H9 (cell line): ENCODE measurements around the gene USP3. TPM values are rescaled to one million over a fixed set of nuclear protein-coding genes. Genes with fewer than 3 reads are reported as not detected.

Source experiments
- DNase-seq: peaks from one replicate; pipeline ENCODE4 v3.0.0-alpha.2; 2017
- H2AFZ ChIP-seq: one replicate; pipeline ENCODE4 v1.6.1; 2013; ENCODE audit warnings: mild to moderate bottlenecking, low read length, control low read depth, moderate library complexity
- H2AK5ac ChIP-seq: 2 replicates; pipeline ENCODE4 v1.6.1; 2013; ENCODE audit warnings: low read length, control low read depth, mixed read lengths; ENCODE audit not compliant: insufficient read length
- H2BK120ac ChIP-seq: one replicate; pipeline ENCODE4 v1.6.1; 2013; ENCODE audit warnings: low read depth, mild to moderate bottlenecking, low read length, control low read depth, inconsistent platforms; ENCODE audit not compliant: poor library complexity, severe bottlenecking
- H2BK12ac ChIP-seq: 2 replicates; pipeline ENCODE4 v1.6.1; 2013; ENCODE audit warnings: low read length, control low read depth, mixed read lengths, low read depth; ENCODE audit not compliant: insufficient read length
- H2BK15ac ChIP-seq: 2 replicates; pipeline ENCODE4 v1.6.1; 2013; ENCODE audit warnings: low read depth, low read length, control low read depth
- H2BK20ac ChIP-seq: one replicate; pipeline ENCODE4 v1.6.1; 2013; ENCODE audit warnings: low read depth, mild to moderate bottlenecking, low read length, control low read depth, inconsistent platforms; ENCODE audit not compliant: poor library complexity, severe bottlenecking
- H2BK5ac ChIP-seq: 2 replicates; pipeline ENCODE4 v1.6.1; 2013; ENCODE audit warnings: low read length, control low read depth, mixed read lengths; ENCODE audit not compliant: insufficient read length
- H3K14ac ChIP-seq: 2 replicates; pipeline ENCODE4 v1.6.1; 2013; ENCODE audit warnings: low read length, control low read depth; ENCODE audit not compliant: insufficient read depth
- H3K18ac ChIP-seq: 2 replicates; pipeline ENCODE4 v1.6.1; 2013; ENCODE audit warnings: low read depth, mild to moderate bottlenecking, mixed read lengths, low read length, control low read depth; ENCODE audit not compliant: insufficient read length
- H3K23ac ChIP-seq: 2 replicates; pipeline ENCODE4 v1.6.1; 2013; ENCODE audit warnings: low read length, control low read depth, mixed read lengths, low read depth; ENCODE audit not compliant: insufficient read length
- H3K23me2 ChIP-seq: 2 replicates; pipeline ENCODE4 v1.6.1; 2013; ENCODE audit warnings: low read depth, mild to moderate bottlenecking, mixed read lengths, low read length, control low read depth; ENCODE audit not compliant: insufficient read length, poor library complexity, severe bottlenecking
- H3K27ac ChIP-seq: 2 replicates; pipeline ENCODE4 v1.5.1; 2013; ENCODE audit warnings: low read length, control low read depth, mixed read lengths, low read depth; ENCODE audit not compliant: insufficient read length
- H3K27me3 ChIP-seq: 2 replicates; pipeline ENCODE4 v1.6.1; 2013; ENCODE audit warnings: low read length, control low read depth, inconsistent platforms; ENCODE audit not compliant: insufficient read depth
- H3K4ac ChIP-seq: 2 replicates; pipeline ENCODE4 v1.6.1; 2013; ENCODE audit warnings: low read depth, mild to moderate bottlenecking, control low read depth, inconsistent platforms, low read length, moderate library complexity
- H3K4me1 ChIP-seq: 2 replicates; pipeline ENCODE4 v1.6.1; 2013; ENCODE audit warnings: low read length, control low read depth, inconsistent platforms; ENCODE audit not compliant: insufficient read depth
- H3K4me2 ChIP-seq: 2 replicates; pipeline ENCODE4 v1.6.1; 2013; ENCODE audit warnings: low read length, control low read depth, mixed read lengths; ENCODE audit not compliant: insufficient read length, insufficient read depth
- H3K56ac ChIP-seq: 2 replicates; pipeline ENCODE4 v1.6.1; 2013; ENCODE audit warnings: low read depth, mild to moderate bottlenecking, mixed read lengths, low read length, control low read depth; ENCODE audit not compliant: insufficient read length
- H3K79me1 ChIP-seq: 2 replicates; pipeline ENCODE4 v1.6.1; 2013; ENCODE audit warnings: low read depth, mild to moderate bottlenecking, moderate library complexity, low read length, control low read depth, inconsistent platforms; ENCODE audit not compliant: insufficient read depth, poor library complexity, severe bottlenecking
- H3K79me2 ChIP-seq: 2 replicates; pipeline ENCODE4 v1.6.1; 2013; ENCODE audit warnings: low read length, control low read depth, inconsistent platforms; ENCODE audit not compliant: insufficient read depth
- H3K9ac ChIP-seq: 2 replicates; pipeline ENCODE4 v1.6.1; 2013; ENCODE audit warnings: low read length, control low read depth, mixed read lengths; ENCODE audit not compliant: insufficient read length; ENCODE audit errors: extremely low read depth
- H3K9me3 ChIP-seq: one replicate; pipeline ENCODE4 v1.6.1; 2013; ENCODE audit warnings: low read depth, low read length, inconsistent platforms; ENCODE audit not compliant: control insufficient read depth
- H3T11ph ChIP-seq: one replicate; pipeline ENCODE4 v1.6.1; 2013; ENCODE audit warnings: mild to moderate bottlenecking, low read length, control low read depth, inconsistent platforms
- H4K20me1 ChIP-seq: one replicate; pipeline ENCODE4 v1.6.1; 2013; ENCODE audit not compliant: control insufficient read depth, insufficient read length, insufficient read depth
- H4K5ac ChIP-seq: 2 replicates; pipeline ENCODE4 v1.6.1; 2013; ENCODE audit warnings: low read depth, mild to moderate bottlenecking, mixed read lengths, low read length, control low read depth; ENCODE audit not compliant: insufficient read length
- H4K8ac ChIP-seq: replicated peaks from 2 replicates; pipeline ENCODE4 v1.6.1; 2013; ENCODE audit warnings: low read length, control low read depth, mixed read lengths, low read depth; ENCODE audit not compliant: insufficient read length
- H4K91ac ChIP-seq: 2 replicates; pipeline ENCODE4 v1.6.1; 2013; ENCODE audit warnings: low read depth, mild to moderate bottlenecking, moderate library complexity, mixed read lengths, low read length, control low read depth; ENCODE audit not compliant: insufficient read length
- H3K27ac Mint-ChIP-seq, 3 experiments: 2 replicates in 2 of 3; 3 replicates in 1 of 3; pipeline ENCODE4 v1.8.0; 2020 to 2021; ENCODE audit warnings: mixed read lengths in 3 of 3, mild to moderate bottlenecking in 1 of 3, moderate library complexity in 1 of 3
- H3K27me3 Mint-ChIP-seq: 2 replicates; pipeline ENCODE4 v1.8.0; 2021; ENCODE audit warnings: low read depth, mild to moderate bottlenecking, moderate library complexity, mixed read lengths
- H3K36me3 Mint-ChIP-seq, 3 experiments: 2 replicates in 2 of 3; 3 replicates in 1 of 3; pipeline ENCODE4 v1.8.0; 2020 to 2021; ENCODE audit warnings: low read depth in 3 of 3, mixed read lengths in 3 of 3; ENCODE audit not compliant: insufficient read depth in 1 of 3
- H3K4me1 Mint-ChIP-seq, 2 experiments: 2 replicates each; pipeline ENCODE4 v1.8.0; 2020; ENCODE audit warnings: mixed read lengths in 2 of 2
- H3K4me3 Mint-ChIP-seq, 2 experiments: 2 replicates in 1 of 2; 3 replicates in 1 of 2; pipeline ENCODE4 v1.8.0; 2020 to 2021; ENCODE audit warnings: mild to moderate bottlenecking in 2 of 2, mixed read lengths in 2 of 2, moderate library complexity in 1 of 2
- H3K9me3 Mint-ChIP-seq, 2 experiments: 2 replicates in 1 of 2; 3 replicates in 1 of 2; pipeline ENCODE4 v1.8.0; 2020; ENCODE audit warnings: mild to moderate bottlenecking in 2 of 2, mixed read lengths in 2 of 2, moderate library complexity in 1 of 2
- WGBS: extraction: QIAGEN DNeasy Blood & Tissue Kit; methylation state at CpG from one replicate; pipeline ENCODE4 v1.1.7; 2013; ENCODE audit warnings: missing lambda C conversion rate, low lambda C conversion rate, mixed read lengths; ENCODE audit not compliant: insufficient read length; ENCODE audit errors: extremely low coverage; 5-methylcytosine and 5-hydroxymethylcytosine counted together
- total RNA-seq: library from RNA; stranded (reverse); gene quantifications from 2 replicates; pipeline ENCODE4 v1.2.1, GENCODE V29; 2021
- TF ChIP-seq, protein P1 (sequence below): fragments of 200-600 bp; sonication (generic); conservative IDR thresholded peaks from 3 replicates; pipeline ENCODE4 v1.8.0; 2021; ENCODE audit warnings: antibody characterized with exemption, mild to moderate bottlenecking

USP3 gene
- total RNA-seq, 1 experiment from 2014 or later = 14.2 TPM

DNA sequence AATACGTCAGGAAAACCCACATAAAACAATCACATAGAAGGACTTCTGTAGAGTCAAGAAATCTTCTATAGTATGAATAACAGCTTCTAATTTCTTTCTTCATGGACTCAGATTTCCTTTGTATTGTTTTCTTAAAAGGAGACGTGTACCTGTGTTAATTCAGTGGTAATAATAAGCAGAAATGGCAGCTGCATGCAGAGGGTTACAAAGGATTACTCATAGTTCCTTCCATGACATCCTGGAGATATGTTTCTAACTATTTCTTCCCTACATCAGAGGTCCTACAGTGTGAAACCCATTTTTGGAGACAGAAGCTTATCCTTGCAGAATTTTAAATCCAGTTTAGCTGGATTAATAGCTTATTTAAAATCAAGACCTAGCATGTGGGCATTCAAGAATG is 128.9 kb downstream of the USP3 start:
- H3K9me3 ChIP-seq = no peaks in the 10 kb centered on the region
- H3K56ac ChIP-seq = no peak overlapping the region
- no peak overlapping the region for H4K8ac ChIP-seq
- no peak overlapping the region for H3K14ac ChIP-seq
- H2BK20ac ChIP-seq = no peak overlapping the region
- no peak overlapping the region for H4K91ac ChIP-seq
- H3K27me3 ChIP-seq = no peaks in the 10 kb centered on the region
- Mint-ChIP-seq H3K27ac (no peak overlapping the region), H3K4me1 (no peaks in the 10 kb centered on the region), H3K36me3 (peaks cover 2 to 61% (median 22%) of the 10 kb centered on the region in 3 experiments; a peak in 6 of 7 replicates), H3K27me3 (no peaks in the 10 kb centered on the region), H3K4me3 (no peak overlapping the region), H3K9me3 (no peaks in the 10 kb centered on the region)
- no peak overlapping the region for H3K4ac ChIP-seq
- H2BK120ac ChIP-seq = no peak overlapping the region
- H2AFZ ChIP-seq = no peak overlapping the region
- no peaks in the 10 kb centered on the region for H3K23me2 ChIP-seq
- no peaks in the 10 kb centered on the region for H3K4me1 ChIP-seq
- no peak overlapping the region for H3T11ph ChIP-seq
- no peak overlapping the region for H3K18ac ChIP-seq
- no peaks in the 10 kb centered on the region for H4K20me1 ChIP-seq
- H2BK5ac ChIP-seq = no peak overlapping the region
- no peak for DNase-seq
- no peak overlapping the region for H3K4me2 ChIP-seq
- no peaks in the 10 kb centered on the region for H3K79me1 ChIP-seq
- no peak overlapping the region for H3K23ac ChIP-seq
- no peak overlapping the region for H2BK15ac ChIP-seq
- H3K79me2 ChIP-seq = no peaks in the 10 kb centered on the region
- no peak overlapping the region for H4K5ac ChIP-seq
- no peak overlapping the region for H3K27ac ChIP-seq
- no peak overlapping the region for H2AK5ac ChIP-seq
- no CpG with 5 or more reads among the region's 2 CpGs for WGBS
- TF ChIP-seq, protein P1, sequence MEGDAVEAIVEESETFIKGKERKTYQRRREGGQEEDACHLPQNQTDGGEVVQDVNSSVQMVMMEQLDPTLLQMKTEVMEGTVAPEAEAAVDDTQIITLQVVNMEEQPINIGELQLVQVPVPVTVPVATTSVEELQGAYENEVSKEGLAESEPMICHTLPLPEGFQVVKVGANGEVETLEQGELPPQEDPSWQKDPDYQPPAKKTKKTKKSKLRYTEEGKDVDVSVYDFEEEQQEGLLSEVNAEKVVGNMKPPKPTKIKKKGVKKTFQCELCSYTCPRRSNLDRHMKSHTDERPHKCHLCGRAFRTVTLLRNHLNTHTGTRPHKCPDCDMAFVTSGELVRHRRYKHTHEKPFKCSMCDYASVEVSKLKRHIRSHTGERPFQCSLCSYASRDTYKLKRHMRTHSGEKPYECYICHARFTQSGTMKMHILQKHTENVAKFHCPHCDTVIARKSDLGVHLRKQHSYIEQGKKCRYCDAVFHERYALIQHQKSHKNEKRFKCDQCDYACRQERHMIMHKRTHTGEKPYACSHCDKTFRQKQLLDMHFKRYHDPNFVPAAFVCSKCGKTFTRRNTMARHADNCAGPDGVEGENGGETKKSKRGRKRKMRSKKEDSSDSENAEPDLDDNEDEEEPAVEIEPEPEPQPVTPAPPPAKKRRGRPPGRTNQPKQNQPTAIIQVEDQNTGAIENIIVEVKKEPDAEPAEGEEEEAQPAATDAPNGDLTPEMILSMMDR = no peak
- no peak overlapping the region for H3K9ac ChIP-seq
- no peak overlapping the region for H2BK12ac ChIP-seq
